HG03064 (cell line): ENCODE measurements around the gene CCDC77.
A peak's percentile ranks its signal among the peaks of the same experiment; 100 is the strongest.
"Not testable (repeated sequence)": the region's sequence is repeated elsewhere in the genome, so short reads cannot be mapped to it uniquely, and the experiment has no call there.

ENCODE experiments used
- ATAC-seq: cut with Tn5 transposase; IDR thresholded peaks from one replicate; pipeline ENCODE4 v1.9.1; 2021; ENCODE audit warnings: low read depth; ENCODE audit not compliant: unreplicated experiment

The CCDC77 gene

DNA sequence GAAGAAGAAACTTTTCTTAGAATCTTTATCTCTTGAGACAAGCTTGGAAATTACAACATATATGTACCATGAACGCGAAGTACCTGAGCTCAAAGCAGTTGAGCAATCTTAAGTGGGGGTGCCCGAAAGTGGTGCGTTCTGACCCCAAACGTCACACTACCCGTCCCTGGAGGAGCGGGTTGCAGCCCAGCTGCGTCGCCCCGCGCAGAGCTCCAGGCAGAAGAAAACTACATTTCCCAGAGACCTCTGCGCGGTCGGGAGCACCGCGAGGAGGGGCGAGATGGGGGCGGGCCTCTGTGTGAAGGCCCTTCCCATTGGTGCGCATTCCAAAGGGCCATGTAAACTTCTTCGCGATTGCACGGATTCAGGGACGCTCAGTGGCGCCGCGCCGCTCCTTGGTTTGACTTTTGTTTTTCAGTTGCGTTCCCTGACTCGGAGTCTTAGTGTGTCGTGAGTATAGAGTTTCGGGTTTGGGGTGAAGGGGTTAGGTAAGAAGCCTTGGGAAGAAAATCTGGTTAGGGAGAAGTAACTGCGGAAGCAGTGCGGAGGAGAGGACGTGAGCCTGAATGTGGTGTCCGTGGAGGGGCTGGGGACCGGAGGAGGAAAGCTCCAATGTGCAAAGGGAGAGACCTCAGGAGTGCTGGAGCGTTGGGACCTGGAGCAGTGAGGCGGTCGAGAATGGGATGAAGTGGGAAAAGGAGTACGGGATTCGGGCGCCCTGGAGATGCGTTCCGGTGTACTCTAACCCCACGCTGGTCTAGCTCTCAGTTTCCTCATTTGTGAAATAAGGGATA is at the start of gene CCDC77:
CCDC77 (plus strand) TSS at position 410 of the 794 bp plus-strand sequence. CDS start 7,740 bp downstream, outside the sequence.
- peak; percentile 98 for ATAC-seq

DNA sequence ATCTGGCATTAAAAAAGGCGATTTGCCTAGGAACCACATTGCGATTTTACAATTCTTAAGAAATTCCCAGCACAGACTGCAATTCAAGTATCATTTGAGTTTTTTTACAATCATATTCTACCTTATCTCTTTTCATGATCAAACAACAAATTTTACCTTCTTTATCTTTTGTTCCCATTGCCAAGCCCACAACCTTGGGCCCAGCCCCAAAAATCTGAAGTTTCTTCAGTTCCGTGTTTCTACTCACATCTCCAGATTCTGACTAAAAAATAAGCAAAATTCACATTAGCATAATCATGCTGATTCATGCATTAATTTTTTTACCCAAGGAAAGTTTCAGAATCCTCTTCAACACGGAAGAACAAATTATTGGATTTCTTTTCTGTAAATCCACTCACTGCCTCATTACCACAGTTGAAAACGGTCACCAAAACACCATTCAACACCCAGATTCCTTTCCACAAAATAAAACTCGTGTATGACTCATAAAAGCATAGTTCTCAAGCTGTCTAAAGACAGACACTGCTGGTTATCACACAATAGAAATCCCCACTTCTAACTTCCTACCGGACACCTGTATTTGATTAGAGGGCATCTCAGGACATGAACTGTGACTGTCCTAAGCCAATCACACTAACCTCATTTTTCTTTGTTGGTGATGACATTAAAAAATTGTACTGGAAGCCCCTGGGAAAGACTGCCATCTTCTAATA is 45.0 kb upstream of the CCDC77 start:
- ATAC-seq, result no peak

DNA sequence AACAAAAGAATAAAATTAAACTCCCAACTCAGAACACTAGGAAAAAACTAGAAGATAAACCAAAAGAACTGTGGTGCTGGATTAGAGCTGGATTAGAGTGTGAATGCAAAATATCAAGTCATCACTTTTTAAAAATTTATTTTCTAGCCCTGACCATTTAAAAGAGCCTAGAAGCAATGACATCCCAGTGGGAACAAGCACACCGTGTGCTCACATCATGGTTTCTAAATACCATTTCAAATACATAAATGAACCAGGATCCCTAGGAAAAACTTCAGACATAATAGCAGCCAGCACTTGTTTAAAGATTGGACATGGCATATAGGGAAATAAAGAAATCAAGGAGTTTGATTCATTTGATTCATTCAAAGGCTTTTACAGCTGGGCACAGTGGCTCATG is 42.4 kb upstream of the CCDC77 start:
- no peak for ATAC-seq

DNA sequence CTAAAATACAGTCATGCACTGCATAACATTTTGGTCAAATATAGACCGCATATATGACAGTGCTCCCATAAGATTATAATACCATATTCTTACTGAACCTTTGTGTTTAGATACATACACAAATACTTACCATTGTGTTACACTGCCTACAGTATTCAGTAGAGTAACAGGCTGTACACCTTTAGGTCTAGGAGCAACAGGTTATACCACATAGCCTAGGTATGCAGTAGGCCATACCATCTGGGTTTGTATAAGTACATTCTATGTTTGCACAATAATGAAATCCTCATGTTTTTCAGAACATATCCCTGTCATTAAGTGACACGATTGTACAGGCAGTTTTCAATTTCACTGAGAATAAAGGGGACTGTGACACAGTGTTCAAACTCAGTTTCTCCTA is 34.6 kb upstream of the CCDC77 start:
- no peak for ATAC-seq

DNA sequence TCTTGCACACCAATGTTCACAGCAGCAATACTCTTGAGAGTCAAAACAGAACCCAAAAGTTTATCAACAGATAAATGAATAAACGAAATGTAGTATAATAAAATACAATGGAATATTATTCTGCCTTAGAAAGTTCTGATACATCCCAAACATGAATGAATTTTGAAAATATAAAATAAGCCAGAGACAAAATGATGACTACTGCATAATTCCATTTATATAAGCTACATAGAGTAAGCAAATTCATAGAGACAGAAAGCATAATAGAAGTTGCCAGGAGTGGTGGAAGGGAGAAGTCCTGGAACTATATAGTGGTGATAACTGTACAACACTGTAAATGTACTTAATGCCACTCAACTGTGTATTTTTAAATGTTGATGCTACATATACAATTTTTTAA is 33.5 kb upstream of the CCDC77 start:
- ATAC-seq, result no peak

DNA sequence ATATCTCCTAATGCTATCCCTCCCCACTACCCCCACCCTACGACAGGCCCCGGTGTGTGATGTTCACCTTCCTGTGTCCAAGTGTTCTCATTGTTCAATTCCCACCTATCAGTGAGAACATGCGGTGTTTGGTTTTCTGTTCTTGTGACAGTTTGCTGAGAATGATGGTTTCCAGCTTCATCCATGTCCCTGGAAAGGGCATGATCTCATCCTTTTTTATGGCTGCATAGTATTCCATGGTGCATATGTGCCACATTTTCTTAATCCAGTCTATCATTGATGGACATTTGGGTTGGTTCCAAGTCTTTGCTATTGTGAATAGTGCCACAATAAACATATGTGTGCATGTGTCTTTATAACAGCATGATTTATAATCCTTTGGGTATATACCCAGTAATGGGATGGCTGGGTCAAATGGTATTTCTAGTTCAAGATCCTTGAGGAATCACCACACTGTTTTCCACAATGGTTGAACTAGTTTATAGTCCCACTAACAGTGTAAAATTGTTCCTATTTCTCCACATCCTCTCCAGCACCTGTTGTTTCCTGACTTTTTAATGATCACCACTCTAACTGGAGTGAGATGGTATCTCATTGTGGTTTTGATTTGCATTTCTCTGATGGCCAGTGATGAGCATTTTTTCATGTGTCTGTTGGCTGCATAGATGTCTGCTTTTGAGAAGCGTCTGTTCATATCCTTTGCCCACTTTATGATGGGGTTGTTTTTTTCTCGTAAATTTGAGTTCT is 30.5 kb upstream of the CCDC77 start:
- not testable (repeated sequence) for ATAC-seq

DNA sequence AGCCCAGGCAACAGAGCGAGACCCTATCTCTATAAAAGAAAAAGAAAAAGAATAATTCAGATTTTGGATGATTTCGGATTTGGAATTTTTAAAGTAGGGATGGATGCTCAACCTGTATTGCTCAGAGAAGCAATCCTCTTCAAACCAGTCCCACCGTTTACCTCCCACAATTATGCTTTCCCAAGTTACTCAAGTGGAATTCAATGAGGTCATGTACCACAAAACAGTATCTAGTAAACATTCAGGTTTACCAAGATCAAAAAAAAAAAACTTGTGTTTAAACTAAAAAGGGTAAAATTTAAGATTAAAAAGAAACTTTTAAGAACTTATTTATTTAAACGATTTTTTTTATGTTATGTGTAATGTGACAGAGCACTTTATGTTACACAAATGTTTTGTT is 14.8 kb upstream of the CCDC77 start:
- ATAC-seq, result no peak

DNA sequence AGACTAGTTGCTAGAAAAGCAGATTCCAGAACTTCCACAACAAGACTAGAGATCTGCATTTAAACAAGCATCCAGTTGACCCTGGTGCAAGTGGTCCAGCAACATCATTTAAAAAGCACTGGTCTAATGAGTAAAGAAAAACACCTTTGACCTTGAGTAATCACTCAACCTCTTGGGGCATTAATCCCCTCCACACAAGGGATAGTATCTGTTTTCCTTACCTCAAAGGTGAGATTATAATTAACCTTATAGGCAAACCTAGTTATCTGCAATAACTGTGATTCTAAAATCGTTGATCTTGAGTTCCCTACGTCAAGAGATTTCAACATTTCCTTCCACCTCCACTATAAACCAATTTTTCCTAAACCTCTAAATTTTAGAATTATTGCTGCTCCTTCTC is 13.4 kb upstream of the CCDC77 start:
- ATAC-seq, result no peak

DNA sequence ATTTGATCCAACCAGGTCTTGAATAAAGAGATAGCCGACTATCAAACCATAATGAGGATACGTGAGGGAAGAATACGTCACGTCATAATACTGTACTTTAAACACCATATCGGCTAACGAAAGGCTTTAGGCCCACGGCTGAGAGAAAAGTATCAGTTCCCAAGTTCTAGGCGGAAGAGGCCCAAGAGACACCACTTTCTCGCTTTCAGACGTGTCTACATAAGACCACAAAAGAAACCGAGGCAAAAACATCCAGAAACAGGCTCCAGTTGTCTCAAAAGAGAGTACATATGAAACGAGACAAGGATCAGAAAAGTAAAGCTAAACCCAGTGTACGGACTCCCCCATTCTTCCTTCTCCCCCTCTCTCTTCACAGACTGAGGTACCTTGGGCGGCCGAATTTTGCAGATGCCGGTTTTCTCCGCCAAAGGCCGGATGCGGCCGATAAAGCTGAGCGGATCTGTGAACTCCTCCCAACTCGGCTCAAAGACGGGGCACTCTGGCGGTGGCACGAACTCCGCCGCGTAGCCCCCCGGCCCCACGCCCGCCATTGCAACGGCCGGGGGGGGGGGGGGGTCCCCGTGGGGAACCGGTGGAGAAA is 12.8 kb upstream of the CCDC77 start:
- peak; percentile 30 for ATAC-seq

DNA sequence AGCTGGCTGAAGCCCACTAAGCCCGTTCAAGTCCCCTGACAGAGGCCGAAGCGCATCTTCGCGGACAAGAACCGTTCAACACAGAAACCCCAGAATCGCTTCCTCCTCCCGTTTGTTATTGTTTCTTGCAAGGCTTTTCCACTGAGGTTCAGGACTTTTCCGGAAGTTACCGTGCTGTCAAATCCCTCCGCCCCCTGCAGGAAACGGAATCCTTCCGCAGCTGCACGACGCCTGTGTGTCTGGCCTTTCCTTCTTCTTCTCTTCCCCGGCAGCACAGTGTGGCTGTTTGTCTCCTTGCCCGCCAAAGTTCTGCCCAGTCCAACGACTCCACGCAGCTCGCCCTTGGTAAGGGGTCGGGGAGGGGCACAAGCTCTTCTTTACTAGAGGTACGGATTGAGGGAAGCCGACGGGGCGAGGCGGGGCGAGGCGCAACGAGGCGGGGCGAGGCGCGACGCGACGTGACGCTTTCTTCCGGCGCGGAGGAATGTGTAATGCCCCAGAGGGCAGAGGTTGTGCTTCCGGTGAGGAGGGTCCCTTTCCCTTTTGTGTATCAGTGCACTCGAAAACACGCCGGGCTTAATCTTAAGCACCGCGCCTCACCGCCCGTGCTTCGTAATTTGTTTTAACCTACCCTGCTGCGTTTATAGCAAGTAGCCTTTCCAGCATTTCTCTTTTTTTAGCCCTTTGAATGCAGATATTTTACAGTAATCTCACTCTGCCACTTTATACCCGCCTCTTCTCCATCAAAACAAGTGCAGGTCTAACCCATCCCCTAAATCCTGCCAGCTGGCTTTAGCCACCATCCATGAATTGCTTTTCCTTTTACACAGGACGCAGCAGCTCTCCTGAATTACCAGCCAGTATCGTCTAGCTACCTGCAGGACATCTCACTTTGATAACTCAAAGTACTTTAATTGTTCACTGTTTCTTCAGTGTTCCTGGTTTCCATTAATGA is 12.0 kb upstream of the CCDC77 start, which contains the start of gene KDM5A:
KDM5A (minus strand) TSS at position 179 of the 955 bp plus-strand sequence. CDS start 229 bp downstream, outside the sequence.
- peak; percentile 76 for ATAC-seq

DNA sequence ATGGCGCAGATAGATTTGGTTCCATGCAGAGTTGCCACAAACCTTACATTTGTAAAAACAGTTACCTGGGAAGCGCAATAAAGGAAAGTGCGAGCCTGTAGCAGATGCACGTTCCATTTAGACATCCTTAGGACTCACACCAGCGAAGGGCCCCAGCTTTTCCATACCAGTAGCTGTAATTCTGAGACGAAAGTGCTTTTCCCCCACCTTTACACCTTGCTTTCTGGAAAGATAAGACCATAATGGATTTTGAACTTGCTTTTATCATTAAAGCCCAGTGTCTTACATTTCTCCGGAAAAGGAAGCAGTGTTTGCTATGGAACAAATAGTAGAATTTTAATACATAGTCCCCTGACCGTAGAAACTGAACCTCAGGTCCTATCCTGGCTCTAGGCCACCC is 616 bp upstream of the CCDC77 start:
- no peak for ATAC-seq

DNA sequence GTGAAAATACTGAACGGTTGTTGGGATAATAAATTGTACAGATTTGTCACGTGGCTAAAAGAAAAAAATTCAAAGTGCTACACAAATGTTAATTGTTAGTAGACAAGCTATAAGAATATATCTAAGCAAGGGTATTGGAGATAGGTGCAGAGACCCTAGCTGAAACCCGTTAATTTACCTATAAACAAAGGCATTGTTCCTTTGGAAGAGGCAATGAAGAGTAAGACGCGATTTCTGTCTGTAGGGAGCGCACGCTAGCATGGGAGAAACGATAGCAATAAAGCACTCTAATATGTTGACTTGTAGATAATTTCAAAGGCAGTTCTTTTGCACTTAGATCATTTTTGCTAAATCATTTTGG is 565 bp downstream of the CCDC77 start:
- ATAC-seq, result no peak

DNA sequence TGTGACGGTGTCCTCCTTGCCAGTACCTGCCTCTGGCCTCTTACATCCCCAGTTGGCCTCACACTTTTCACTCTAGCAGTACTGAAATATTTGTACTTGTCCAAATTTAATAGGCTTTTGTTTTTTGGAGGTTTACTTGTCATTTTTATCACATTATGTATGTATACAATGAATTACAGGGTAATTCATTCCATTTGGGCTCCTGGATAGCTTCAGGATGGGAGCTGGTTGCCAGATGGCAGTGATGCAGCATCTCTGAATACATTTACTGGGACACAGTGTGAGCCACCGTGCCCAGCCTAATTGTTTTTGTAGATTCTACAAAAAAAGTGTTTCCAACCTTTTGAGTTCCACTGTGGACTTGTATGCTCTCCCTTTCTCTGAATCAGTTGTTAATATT is 13.4 kb downstream of the CCDC77 start:
- no peak for ATAC-seq

DNA sequence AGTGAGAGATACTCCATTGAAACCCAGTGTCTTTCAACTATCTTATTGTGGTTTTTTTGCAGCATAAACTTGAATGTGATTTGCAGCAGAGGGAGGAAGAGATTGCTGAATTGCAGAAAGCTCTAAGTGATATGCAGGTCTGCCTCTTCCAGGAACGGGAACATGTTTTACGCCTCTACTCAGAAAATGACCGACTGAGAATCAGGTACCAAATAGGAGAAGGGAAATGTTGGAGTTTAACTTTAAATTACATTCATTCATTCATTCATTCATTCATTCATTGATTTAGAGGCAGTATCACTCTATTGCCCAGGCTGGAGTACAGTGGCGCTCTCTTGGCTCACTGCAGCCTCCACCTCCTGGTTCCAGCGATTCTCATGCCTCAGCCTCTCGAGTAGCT is 17.0 kb downstream of the CCDC77 start:
- no peak for ATAC-seq

DNA sequence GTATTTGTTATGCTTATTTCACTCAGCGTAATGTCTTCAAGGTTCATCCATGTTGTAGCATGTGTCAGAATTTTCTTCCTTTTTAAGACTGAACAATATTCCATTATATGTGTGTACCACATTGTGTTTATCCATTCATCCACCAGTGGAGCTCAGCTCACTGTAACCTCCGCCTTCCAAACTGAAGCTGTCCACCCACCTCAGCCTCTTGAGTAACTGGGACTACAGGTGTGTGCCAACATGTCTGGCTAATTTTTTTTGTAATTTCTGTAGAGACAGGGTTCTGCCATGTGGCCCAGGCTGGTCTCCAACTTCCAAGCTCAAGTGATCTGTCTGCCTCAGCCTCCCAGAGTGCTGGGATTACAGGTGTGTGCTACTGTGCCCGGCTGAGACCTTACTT is 21.1 kb downstream of the CCDC77 start:
- no peak for ATAC-seq

DNA sequence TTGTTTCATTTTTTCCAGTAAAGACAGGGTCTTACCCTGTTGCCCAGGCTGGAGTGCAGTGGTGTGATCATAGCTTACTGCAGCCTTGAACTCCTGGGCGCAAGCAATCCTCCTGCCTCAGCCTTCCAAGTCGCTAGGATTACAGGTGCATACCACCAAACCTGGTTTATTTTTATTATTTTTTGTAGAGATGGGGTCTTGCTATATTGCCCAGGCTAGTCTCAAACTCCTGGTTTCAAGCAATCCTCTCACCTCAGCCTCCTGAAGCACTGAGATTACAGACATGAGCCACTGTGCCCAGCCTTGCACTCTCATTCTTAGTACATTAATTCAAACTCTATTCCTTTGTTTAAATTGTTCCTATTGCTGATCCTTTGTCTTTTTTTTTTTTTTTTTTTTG is 34.3 kb downstream of the CCDC77 start:
- ATAC-seq, result not testable (repeated sequence)

DNA sequence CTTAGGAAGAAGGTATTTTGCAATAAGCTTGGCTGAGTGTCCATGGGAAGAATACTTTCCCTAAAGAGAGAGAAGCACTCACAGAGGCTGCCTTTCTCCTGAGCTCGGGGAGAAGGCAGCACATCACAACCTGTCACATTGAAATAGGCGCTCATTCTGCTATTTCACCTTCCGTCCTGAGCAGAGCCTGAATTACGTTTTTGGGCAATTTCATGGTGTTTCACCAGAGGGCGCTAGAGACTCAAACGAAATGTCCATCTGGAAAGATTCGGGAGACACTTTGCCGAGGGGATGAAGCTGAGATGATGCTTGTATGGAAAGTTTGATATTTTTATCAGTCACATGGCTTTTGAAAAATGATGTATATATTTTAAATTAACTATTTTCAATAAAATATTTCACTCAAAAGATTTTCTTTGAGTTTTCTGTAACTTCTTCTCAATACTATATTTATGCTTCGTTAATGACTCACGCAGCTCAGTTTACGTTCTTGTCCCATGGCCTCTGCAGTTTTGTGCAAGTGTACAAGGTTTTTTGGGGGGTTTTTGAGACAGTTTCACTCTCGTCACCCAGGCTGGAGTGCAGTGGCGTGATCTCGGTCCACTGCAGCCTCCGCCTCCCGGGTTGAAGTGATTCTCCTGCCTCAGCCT is 40.9 kb downstream of the CCDC77 start:
- ATAC-seq, result no peak

DNA sequence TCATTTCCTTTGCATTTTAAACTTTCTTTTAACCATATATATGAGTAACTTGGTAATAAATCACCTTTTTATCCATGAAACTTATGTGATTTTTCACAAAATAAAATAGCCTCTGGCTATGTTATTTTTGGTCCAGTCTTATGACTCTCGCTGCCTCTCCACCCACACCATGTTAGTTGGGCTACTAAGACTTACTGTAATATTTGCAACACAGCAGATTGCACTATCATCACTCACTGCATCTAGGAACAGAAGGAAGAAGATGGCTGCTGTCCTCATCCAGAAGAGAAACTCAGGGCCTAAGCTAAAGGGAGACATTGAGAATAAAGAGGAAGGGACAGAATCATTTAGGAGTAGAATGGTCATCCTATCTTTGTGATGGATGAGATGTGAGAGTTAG is 45.7 kb downstream of the CCDC77 start:
- no peak for ATAC-seq

DNA sequence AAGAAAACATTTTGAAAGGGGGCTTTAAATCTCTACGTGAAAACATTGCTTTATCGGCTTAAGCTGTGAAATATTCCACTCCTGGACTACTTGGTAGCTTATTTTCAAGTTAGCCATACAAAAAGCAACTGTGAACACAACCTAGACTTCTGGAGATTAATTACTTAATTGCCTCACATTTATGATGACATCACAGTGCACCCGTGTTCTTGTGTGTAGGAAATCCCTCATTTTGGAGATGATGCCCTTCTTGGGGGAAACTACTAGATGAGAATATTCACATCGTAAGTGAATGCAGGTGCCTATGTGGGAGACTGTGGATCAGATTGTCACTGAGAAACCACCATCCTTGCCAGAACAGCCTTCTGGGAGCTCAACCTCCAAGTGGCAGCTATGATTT is 47.8 kb downstream of the CCDC77 start:
- ATAC-seq, result no peak
